ENCODE measurements around the gene PPP1R3E.

Gene PPP1R3E

DNA sequence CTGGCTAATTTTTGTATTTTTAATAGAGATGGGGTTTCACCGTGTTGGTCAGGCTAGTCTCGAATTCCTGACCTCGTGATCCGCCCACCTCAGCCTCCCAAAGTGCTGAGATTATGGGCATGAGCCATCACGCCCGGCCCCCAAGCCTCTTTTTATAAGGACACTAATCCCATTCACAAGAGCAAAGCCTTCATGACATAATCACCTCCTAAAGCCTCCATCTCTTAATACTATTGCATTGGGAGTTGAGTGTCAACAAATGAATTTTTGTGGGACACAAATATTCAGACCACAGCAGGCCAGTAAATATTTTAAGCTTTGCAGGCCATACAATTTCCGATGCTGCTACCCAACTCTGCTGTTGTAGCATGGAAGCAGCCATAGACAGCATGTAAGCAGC lies 54.1 kb downstream of the PPP1R3E start:
- DNase-seq (ENCODE audit: low read depth): no peak
